Fibroblast of skin of right biceps (primary cell): Measurements from ENCODE around the gene KIF26A.
A peak's percentile ranks its signal among the peaks of the same experiment; 100 is the strongest.

Source experiments
- DNase-seq: peaks from one replicate; pipeline ENCODE4 v3.0.0-alpha.2; 2013

The KIF26A gene

DNA sequence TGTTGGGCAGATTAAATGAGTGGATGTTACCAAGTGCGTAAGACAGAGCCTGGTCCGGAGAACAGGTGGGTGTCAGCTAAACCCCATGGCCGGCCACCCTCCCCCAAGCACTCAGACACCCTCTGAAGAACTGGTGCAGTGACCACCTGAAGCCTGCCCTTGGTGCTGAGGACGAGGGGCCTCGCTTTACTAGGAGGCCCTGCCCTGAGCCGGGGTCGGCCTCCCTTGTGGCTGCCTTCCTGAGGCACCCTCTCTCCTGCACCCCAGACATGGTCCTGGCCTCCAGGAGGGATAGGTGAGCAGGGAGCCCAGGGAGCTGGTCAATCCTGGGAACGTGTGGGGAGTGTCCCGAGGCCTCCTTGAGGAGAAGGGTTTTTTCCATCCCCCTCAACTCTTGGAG lies 4.9 kb upstream of the KIF26A start:
- no peak for DNase-seq

DNA sequence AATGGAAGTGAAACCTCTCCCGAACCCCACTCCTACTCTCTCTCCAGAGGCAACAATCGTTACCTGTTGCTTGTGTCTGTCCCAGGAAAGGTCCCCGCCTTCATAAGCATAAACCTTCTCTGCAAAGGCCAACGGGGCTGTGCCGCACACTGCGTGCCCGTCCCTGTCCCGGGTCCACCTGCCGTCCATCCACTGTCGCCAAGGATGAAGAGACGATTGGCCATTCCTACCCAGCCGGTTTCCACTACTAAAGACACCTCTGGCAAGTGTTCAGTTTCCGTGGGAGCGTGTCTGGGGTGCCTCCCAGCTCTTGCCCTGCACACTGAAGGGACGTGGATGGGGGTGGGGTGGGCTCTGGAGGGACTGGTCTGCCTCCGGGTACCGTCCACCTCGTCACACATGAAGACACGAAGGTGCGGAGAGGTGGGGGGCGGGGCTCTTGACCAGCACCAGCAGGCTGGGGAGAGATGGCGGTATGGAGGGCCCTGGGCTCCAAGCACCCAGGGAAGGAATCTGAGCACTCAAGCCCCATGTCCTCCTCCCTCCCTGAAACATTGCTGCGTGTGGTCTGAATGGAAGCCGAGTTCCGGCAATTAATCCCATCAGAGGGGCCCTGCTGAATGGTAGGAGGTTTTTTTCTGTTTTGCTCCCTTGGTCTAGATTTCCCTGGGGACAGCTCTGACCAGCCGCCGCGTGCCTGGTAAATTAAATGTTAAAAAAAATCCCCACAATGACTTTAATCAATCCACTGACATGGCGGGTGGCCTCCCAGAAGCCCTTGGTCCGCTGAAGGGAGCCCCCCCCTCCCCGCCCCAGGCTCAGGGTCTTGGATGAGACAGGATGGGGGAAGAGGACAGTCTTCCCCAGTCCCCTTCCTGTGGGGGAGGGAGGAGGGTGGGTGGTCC lies 4.1 kb upstream of the KIF26A start:
- no peak for DNase-seq

DNA sequence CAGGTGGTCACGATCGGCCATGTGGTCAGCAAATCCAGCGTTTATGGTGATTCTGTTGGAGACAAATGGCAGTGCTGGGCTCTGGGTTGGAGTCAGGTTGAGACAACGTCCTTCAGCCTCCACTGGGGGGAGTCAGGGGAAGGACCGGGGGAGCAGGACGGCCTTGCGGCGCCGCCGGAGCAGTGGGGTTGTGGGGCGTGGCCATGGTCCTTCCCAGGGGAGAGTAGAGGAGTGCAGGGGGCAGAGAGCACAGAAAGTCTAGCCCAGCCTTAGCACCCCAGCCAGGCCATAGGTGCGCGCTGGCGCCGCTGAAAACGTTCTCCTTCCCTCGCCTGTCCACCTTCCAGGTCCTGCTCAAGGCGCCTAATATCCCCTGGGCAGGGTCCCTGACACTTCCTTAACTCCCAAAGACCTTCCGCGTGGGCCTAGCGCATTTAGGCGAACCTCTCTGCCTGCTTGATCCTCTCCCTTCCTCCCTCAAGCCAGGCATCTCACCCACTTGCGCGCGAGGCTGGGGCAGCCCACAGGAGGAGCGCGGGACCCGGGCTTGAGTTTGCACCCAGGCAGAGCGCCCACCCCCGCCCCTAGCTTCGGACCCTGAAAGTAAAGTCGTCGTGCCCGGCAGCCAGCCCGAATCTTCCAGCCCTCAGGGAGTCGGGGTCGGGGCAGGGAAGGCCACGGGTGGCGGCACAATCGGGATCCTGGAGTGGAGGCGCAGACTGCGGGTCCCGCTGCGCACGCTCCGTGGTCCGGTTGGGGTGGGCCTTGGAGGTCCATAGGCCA lies 3.1 kb upstream of the KIF26A start:
- no peak for DNase-seq

DNA sequence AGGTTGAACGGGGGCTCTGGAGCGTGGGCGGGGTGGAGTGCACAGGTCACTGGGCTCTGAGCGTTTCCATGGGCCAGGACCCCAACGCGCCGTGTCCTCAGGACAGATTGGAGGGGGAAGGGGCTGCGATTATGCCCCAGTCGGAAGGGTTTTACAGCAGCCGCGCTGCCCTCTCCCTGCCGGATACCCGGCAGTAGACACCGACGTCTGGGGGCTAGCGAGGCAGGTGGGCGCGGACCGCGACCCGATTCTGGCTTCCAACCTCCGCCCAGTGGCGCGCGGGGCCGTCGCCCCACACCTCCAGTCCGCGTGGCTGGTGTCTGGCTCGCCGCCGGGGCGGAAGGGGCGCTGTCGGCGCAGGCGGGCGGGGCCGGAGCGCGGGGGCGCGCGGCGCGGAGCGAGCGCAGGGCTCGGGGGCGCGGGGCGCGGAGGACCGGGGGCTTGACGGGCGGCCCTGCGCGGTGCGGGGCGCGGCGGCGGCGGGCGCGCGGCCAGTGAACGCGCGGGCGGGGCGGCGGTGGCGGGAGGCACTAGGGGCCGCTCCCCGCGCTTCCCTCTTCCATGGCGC lies 2.4 kb upstream of the KIF26A start:
- no peak for DNase-seq

DNA sequence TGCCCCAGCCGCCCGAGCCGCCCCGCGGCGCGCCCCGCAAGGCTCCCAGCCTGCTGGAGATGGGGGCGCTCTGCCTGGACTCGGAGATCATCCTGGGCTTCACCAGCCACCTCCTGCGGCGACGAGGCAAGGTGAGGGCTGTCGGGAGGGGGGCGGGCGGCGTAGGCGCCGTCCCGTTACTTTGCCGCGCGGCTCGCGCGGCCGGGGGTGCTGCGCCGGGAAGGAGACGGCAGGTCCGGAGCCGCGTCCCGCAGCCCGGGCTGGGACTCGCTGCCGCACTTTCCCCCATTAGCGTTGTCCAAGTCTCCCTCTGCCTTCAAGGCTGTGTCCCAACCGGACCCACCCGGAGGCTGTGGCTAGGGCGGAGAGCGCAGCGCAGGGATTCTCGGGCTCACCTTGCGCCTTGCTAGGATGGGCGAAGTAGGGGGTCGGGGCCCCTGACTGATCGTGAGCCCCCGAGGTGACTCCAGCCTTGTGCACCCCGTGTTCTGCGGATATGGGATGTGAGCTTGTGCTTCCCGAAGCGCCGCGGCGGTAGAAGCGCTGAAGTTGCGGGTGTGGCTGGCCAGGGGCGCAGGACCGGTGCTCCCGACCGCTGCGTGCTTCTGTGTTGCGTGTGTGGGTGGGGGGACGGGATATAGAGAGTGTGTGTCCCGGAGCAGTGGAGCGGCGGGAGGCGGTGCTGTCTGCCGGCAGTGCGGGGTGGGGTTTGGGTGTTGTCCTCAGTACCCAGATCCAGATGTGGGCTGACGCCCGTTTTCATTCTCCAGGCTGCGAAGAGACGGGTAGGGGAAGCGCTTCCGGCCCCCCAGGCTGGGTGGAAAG lies 1.7 kb upstream of the KIF26A start:
- DNase-seq: no peak

DNA sequence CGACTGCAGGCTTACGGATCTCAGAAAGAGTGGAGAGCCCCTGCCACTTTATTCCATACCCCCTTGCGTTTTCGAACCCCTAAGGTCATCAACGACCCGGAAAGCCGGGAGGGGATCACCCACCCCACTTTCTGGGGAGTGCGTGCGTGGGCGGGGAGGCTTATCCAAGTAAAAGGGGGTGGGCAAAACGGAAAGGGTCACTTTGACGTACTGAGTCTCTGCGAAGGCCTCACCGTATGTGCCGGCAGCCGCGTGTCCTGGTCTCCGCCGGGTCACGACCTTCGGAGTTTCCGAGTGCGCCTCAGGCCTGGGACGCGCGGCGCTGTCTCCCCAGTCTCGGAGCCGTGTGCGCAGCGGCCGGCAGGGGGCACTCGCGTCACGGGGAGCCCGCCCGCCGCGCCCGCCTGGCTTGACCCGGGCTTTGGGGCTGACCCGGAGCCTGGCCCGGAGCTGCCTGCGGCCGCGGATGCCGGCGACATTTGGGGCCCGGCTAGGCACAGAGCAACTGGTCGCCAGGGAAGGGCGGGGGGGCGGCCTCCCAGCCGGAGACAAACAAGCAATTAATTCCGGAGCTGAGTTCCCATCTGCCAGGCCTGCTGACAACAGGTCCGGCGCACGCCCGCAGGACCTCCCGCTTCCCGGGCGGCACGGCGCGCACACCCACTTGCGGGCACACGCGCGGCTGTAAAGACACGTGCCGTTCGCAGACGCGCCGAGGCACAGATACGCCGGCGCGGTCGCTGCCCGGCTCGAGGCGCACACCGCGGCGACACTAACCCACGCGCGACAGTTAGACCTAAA lies 890 bp upstream of the KIF26A start:
- peak; percentile 40 for DNase-seq

DNA sequence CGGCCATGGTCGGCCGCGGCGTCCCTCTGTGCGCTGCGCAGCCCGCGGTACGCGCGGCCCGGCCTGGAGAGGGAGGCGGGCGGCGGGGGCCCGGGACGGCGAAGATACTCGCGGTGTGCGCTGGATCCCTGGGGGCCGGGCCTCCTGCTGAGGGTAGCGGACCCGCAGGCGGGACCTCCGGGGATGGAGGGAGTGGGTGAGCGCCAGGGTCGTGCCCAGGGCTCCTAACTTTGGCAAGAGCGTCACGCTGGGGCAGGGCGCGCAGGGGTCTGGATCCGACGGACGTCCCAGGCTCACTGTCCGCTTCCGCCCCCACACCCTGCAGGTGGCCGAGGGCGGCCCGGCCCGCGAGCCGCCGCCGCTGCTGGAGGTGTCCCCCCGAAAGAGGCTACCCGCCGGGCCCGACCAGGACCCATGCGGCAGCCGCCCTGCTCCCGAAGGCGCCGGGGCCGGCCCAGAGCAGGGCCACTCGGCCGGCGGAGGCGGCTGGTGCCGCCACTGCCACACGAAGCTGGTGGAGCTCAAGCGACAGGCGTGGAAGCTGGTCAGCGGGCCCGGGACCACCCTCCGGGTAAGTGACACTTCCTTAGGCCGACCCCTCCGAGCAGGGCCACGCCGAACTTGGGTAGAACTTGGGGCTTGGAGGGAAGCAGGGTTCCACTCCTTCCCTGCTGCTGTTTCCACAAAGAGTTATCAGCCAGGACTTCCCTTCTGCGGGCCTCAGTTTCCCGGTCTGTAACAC lies 502 bp downstream of the KIF26A start:
- DNase-seq: no peak

DNA sequence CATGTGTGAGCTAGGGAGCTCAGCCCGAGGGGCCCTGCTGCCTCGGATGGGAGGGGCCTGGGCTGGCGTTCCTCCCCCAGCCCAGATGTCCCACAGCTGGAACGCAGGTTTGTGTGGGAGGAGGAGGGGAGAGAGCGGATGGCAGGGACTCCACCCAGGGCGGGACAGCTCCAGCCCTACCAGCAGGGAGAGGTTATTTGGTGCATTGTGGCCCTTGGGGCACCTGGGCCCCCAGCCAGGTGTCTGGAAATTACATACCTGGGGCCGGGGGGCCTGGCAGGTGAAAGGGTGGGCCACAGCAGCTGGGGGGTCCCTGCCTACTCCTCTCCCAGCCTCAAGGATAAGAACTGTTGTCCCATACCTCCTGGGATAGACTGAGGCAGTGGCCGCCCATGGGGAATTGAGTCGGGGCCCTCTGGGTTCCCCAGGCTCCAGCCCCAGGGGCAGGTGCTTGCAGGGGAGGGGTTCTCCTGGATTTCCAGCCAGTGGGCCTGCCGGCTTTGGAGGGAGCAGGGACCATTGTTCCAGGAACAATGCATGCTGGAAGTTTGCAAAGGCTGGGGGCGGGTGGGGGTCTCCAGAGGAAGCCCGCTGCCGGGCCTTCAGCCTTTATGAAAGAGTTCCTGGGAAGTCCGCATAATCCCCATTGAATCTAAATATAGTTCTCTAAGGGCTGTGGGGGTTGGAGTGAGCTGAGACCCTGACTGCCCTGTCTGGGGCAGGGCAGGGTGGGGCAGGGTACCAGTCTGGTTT lies 1.2 kb downstream of the KIF26A start:
- no peak for DNase-seq

DNA sequence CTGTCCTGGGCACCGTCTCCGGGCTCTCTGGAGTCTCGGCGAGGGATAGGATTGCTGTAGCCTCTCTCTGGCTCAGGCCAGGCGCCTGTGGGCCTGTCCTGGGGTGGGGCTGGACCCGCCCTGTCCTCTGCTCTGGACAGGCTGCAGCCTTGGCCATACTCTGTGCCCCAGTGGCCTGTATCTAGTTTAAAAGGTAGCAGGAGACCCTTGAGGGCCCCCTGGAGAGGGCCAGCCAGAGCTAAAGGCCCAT lies 1.8 kb downstream of the KIF26A start:
- DNase-seq: no peak

DNA sequence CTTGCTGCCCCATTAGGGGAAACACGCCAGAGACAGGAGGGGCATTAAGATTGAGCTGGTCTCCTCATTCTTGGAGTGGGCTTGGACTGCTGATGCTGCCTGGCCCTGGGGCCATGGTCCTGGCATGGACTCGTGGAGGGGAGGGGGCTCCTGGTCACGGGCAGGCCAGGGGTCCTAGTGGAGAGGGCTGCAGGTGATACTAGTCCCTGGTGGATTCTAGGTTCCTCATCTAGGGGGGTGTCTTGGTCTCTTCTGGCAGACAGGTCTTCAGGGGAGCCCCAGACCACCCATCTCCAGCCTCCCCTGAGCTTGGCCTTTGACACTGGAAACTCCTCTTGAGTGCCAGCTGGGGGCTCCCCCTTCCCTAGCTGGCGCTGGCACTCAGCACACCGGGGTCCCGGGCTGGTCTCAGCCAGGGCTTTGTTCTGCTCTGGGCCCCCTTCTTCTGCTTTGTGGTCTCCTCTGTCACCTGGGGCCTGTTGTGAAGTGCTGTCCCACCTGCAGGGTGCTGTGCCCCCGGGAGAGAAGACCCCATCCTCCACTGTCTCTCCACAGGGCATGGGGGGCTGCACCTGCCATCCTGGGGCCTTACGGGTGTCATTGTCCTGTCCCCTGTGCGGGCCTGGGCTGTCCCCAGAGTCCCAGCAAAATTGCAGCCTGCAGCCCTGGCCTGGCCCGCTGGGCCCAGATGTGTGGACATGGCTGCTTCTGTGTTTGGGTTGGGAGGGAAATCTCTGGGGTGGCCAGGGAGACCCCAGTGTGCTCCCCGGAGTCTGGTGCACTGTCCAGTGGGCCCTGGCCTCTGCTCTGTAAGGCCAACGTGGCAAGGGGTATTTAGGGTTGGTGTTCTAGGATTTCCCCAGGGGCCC lies 2.3 kb downstream of the KIF26A start:
- no peak for DNase-seq

DNA sequence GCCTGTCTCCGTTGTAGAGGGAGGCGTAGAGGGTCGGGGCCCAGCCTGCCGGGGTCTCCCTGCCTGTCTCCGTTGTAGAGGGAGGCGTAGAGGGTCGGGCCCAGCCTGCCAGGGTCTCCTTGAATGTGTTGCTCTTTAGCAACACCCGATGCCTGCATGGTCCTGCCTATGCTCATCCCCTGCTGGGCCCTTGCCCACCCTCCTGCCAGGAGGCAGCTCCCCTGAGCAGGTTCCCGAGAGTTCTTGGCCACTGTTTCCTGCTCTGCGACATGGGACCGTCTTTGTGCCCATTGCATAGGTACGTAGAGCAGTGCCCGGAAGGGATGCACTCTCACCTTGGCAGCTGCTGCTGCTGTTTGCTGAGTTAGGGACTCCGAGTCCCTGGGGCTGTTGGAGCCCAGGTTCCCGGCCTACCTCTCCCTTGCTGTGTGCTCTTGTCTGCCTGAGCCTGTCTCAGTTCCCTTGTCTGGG lies 3.3 kb downstream of the KIF26A start:
- DNase-seq: no peak

DNA sequence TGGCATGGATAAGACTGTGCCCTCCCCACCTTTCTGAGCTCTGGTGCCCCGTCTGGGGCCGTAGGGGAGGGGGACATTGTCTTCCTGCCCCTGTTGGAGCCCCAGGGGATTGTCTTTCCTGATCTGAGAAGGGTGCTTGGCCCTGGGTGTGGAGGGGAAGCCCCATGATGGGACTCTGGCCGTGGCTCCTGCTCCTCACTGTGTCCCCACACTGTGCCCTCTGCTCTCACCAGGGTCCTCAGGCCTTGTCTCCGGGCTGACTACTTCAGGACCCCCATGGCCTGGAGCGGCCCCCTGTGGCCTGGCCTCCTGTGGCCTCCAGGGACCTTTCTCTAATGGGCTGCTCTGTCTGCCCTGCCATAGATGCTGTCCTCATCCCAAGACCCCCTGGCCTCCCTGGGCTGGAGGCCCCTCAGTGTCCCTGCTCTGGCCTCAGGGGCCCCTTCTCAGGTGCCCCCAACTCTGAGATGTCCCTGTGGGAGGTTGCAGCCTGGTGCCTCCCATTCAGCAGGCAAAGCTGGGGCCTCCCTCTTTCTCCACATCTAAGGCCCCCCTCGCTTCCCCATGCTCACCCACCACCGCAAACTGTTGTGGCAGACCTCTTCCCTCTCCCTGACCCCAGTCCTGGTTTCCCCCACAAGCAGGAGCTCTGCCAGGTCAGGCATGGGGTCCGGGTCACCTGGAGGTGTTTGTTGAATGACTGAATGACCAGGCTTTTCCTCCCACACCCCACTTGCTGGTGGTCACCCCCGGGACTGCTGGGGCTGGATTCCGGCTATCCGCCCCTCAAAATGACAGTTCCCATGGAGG lies 4.0 kb downstream of the KIF26A start:
- DNase-seq: no peak

DNA sequence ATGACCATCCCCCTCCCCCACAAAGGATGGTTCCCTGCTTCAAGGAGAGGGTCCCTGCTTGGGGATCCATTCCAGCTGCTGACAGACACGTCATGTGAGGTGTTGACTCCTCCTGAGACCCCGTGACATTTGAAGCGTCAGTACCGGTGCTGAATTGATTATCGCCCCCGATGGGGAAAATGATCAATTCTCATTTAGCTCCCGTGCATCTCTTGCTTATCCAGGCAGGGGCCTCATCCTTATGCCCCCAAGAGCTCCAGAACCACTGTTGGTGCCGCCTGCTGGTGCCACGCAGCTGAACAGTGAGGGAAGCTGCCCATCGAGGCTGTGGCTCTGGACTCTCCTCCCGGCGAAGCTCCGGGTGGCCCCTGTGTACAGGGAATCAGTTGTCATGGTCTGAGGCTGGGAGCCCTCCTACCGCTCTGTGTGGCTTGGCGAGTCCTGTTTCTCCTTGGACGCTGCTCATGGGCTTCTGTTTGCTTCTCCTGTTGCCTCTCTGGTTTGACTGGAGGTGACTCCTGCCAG lies 4.6 kb downstream of the KIF26A start:
- no peak for DNase-seq

DNA sequence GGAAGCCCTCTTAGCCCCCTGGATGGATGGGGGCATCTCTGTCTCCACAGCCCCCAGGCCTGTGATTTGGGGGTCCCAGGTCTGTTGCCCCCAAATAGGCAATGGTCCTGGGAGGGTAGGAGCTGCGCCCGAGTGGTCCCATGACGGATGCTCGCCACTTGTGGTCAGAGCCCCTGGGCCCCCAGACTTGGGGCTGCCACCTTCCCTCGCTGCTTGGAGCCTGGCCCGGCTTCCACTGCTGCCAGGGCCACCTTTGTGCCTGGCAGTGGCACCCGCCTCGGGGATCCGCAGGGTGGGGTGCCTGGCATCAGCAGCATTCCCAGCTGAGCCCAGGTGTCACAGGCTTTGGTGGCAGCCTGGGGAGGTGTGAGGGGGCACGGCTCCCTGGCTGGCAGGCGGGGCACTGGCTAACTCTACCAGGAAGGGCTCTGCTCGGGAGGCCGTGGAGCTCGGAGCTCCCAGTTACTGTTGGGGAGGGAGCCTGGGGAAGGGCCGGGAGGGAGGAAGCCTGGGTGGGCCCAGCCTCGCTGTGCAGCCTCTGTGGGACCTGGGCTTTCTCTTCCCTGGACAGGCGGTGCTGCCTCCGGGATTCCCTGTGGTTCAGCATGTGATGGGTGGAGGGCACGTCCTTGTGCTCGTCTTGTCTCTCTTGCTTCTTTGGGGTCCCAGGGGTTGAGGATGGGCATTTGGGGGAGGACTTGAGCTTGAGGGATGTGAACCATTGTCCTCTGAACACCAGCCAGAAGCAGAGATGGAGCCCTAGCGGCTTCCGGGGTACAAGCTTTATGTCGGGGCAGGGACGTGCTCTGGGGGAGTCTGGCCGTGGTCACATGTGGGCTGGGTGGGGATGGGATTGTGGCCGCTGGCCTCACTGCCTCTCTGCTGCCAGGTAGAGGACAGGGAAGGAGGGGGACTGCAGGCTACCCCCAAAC lies 5.4 kb downstream of the KIF26A start:
- DNase-seq: no peak

DNA sequence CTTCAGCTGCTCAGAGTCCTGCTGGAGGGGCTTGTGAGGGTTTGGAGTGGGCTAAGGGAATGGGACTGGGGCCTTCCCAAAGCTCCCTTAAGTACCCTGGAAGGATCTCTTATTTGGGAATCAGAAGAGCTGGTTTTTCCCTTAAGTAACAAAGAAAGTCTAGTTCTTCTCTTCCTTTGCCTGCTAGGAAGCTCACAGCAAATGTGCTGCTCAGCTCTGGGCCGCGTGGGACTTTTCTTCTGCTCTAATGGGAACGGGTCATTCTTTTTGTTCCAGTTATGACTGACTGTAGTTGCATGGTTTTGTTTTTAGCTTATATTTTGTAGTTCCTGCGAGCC lies 6.0 kb downstream of the KIF26A start:
- no peak for DNase-seq

DNA sequence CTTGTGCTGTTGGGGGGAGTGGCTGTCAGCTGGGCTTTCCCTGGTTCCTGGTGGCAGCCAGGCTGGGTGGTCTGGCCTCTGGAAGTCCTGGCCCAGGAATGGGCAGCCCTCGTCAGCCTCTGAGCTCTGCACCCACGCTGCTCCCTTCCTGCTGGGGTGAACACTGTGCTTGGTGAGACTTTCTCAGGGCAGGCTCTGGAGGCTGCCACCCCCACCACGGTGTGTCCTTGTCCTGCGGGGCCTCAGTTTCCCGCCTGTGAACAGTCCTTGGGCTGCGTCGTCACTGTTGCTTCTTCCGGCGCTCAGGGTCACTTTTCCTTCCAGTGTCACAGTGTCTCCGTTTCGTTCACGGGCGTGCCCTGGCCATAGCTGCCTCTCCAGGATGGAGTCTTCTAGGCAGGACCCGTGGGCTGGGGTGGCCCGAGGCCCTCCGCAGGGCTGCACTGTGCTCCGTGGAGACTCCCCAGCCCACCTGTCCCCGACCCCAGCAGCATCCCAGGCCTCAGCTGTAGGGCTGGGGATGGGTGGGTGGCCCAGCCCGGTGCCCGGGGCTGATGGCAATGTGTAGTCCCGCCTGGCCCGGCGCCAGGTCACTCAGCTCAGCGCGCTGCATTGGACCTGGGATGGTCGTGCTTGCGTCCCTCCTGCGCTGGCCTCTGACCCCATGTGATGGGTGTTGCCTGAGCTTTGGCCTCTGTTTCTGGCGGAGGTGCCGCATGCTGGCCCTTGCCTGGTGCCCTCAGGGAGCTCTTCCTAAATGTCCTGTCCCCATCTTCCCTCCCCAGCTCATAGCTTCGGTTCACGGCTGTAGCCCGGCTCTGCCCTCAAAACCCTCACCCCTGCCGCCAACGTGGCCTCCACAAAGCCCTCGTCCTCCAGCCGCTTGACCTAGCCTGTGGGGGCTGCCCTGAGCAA lies 6.8 kb downstream of the KIF26A start:
- DNase-seq: no peak
